Measurements from ENCODE around the gene SLBP.
"Not testable (repeated sequence)": the region's sequence is repeated elsewhere in the genome, so short reads cannot be mapped to it uniquely, and the experiment has no call there.

The SLBP gene

DNA sequence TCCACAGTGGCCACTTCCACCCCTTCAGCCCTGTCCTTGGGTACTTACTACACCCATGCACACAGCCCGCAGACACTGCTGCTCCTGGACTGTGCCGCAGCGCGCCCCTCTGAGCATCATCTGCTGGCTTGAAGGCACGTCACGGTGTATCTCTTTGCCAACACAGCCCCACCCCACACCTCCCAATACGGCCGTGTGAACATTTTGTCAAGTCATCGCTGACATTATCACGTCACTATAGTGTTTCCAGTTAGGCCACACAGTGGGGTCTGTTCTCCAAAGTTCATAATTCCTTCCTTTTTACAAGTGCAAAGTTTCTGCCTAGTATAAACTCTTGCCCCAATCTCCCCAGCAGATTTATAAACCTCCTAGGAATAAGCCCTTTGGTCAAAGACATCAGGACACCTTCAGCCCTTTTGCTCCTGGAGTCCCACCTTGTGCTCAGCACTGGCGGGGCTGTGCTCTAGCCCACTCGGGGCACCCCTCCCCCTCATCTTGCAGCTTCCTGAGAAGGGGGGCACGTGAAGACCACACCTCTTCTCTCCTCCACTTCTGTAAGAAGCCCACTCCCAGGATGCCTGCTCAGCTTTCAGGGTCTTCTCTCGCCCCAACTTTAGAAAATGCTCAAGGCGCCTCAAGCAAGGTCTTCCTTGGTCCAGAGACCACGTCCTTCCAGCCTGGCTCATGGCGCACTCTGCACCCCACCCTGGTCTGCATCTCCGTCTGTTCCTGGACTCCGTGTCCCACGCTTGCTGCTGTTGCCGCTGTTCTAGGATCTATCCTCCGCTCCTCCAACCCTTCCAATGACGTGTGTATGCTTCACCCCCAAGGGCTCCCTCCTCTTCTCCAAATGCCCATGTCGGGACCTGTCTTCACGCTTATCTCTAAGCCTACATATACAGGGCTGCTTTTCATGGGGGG, 35.3 kb downstream of the SLBP start:
- DNase-seq (ENCODE audit: low read depth, low spot score), result no peak

DNA sequence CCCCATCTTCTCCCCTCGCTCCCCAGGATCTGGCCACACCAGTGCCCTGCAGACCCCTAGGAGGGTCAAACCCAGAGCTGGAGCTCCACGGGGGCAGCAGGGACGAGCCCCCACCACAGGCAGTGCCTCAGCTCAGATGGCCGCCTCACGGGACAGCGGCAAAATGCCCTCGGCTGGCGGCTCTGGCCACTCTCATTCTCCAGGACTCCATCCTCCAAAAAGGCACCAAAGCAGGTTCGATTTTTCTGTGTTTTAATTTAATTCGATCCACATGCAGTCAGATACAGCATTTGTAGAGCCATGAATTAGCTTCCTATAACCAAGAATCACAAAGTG, 36.3 kb downstream of the SLBP start:
- no peak for DNase-seq (ENCODE audit: low read depth, low spot score)

DNA sequence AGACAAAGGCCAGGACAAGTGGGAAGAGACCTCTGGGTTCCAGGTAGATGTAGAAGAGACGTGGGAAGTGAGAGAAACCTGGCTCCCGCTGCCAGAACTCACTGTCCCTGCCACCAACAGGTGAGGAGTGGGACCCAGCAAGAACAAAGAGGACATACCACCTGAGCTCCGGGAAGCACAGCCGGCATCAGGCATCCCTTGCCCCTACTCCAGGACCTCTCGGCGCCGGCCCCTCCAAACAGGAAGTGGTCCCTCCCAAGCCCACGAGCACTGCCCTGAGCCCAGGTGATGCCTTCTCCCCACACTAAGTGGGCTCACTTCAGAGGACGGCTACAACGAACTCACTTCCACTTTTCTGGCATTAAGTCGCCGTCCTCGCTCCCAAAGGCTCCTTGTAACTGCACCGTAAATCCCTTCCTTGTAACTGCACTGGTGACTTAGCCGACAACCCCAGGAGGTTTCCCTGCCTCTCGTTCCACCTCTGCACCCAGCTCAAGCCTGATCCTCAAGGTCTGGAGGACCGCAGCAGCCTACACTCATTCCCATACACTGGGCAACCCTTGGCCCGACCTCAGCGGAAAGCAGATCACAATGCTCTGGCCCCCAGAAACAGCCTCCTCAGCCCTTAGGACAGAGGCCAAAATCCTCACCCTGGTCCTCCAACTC, 36.9 kb downstream of the SLBP start:
- no peak for DNase-seq (ENCODE audit: low read depth, low spot score)

DNA sequence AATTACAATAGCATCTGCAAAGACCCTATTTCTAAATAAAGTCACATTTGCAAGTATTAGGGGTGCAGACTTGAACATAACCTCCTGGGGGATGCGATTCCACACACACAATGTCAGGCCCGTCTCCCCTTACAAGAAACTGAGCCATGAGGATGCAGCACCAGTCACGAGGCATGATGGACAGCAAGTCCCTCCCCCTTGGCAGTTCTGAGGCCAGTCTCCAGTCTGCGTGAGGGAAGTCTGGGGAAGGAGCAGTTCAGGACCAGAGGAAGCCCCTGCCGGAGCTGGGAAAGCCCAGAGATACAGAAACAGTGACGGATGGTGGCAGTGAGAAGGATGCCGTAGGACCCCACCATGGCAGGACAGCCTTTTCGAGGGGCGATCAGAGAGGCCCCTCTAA, 37.4 kb downstream of the SLBP start:
- no peak for DNase-seq (ENCODE audit: low read depth, low spot score)

DNA sequence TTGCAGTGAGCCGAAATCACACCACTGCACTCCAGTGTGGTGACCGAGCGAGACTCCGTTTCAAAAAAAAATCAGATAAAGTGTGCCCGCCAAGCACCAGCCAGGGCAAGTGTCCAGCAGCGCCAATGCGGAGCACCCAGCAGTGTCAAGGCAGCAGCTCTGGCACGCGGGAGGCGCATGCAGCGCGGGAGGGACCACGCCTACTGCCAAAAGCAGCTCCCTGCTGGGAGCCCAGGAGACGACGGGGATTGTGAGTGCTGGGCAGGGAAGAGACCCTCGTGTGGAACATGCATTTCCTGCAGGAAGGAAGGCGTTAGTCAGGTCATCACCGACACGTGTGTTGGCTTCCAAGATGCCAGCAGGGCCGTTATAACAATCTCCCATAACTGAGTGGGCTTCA, 38.4 kb downstream of the SLBP start:
- DNase-seq (ENCODE audit: low read depth, low spot score), result no peak

DNA sequence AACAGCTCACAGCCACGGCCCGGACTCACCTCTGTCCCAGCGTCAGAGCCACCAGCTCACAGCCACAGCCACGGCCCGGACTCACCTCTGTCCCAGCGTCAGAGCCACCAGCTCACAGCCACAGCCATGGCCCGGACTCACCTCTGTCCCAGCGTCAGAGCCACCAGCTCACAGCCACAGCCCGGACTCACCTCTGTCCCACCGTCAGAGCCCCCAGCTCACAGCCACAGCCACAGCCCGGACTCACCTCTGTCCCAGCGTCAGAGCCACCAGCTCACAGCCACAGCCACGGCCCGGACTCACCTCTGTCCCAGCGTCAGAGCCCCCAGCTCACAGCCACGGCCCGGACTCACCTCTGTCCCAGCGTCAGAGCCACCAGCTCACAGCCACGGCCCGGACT, 41.1 kb downstream of the SLBP start:
- not testable (repeated sequence) for DNase-seq (ENCODE audit: low read depth, low spot score)

DNA sequence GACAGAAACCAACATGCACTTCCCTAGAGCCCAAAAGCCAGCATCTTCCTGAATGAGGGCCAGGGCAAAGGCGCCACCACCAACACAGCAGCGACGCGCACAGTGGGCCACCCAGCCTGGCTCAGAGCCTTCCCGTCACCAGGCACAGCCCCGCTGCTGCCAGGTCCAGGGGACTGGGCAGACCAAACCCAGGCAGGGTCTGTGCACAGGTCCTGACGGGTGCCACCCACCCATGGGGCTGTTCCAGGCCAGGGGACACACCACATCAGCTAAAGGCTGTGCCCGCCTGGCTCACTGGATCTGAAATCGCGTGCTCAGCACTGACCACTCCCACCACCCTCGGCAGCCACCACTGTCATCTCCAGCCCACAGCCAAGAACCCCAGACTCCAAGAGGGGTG, 41.8 kb downstream of the SLBP start:
- no peak for DNase-seq (ENCODE audit: low read depth, low spot score)

DNA sequence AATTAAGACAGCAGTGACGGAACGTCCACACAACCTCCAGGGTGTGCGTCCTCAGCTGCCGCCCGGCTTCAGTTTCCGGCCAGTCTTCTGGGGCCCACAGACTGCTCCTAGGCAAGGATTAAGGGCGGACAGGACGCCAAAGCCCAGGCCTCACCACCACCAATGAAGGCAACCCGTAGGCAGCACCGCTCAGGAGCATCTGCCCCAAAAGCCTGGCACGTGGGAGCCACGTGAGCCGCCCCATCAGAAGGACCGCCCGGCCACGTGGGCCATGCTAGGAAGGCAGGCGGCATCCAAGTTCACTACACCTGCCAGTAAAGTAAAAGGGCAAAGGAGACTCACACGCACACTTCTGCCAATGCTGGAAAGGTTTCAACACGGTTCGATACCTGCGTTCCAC, 42.3 kb downstream of the SLBP start:
- DNase-seq (ENCODE audit: low read depth, low spot score), result no peak

DNA sequence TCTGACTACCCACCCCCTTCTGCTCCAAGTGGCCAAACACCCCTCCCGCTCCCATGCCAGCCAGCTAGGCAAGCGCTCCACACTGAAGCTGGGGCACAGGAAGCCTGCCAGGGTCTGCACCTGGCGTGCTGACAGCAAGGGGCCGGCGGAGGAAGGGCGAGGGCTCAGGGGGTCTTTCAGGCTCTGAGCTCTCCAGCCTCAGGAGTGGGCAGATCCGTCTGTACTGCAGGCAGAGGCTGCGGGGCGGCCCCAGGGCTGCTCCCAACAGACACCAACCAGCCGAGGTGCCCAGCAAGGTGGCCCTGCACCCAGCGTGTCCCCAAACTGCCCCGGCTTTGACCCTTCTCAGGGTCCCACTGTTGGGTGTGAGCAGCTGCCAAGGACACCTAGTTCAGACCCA, 42.8 kb downstream of the SLBP start:
- no peak for DNase-seq (ENCODE audit: low read depth, low spot score)

DNA sequence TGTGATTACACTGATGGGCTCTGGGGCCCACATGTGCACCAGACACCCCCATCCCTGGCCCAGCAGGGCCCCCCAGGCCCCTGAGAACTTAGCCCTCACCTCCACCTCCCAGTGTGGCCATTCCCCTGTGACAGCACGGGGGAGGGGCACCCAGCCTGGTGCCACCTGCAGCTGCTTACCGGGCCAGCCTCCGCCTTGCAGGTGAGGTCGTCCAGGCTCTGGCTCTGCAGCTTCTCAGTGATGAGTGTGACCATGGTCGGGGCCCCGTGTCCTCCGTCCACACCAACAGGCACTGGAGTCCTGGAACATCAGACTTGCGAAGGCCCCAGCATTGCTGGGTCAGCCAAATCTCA, 43.7 kb downstream of the SLBP start:
- no peak for DNase-seq (ENCODE audit: low read depth, low spot score)

DNA sequence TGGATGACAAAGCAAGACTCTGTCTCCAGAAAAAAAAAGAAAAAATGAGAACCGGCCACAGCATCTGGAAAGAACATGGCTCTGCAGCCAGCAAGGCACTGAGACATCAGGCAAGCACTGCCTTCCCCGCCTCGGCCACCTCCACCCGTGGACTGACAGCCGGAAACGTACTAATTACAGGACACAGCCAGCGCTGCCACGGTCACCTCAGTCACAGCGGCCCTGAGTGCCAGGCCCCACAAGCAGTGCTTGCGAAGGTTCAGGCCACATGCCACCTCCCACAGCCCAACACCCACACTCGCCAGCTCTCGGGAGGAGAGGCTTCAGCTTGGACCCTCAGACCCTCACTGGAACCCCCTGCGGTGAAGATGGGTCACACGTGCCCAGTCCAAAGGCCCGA, 44.8 kb downstream of the SLBP start:
- no peak for DNase-seq (ENCODE audit: low read depth, low spot score)

DNA sequence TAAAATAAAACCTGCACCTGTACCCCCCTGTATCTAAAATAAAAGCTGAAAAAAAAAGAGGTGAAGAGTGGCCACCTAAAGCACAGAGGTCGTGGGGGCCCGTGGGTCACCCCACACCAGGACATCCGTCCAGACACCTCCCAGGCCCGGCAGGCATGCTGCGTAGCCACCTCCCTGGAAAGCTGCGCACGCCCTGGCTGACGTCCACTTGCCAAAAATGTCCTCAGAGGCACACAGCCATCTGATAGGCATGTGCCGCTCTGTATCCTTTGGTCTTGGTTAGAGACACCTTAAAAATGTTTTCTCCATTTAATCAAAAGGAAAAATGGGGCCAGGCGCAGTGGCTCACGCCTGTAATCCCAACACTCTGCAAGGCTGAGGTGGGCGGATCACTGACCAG, 45.7 kb downstream of the SLBP start:
- DNase-seq (ENCODE audit: low read depth, low spot score), result no peak

DNA sequence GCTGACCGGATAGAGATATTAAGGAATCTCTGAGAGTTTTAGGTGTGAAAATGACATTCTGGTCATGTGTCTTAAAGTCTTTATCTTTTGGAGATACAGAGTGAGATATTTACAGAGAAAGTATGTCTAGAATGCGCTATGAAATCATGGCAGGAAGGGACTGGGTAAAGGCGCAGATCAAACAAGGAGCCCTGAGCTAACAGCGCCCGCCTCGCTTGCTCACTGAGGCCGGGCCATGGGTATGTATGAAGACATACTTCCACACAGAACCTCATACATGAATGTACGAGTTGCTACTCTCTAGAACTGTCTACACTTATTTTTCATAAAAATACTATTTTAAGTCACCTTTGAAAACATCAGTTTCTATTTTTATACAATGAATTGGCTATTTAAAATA, 48.0 kb downstream of the SLBP start:
- no peak for DNase-seq (ENCODE audit: low read depth, low spot score)

DNA sequence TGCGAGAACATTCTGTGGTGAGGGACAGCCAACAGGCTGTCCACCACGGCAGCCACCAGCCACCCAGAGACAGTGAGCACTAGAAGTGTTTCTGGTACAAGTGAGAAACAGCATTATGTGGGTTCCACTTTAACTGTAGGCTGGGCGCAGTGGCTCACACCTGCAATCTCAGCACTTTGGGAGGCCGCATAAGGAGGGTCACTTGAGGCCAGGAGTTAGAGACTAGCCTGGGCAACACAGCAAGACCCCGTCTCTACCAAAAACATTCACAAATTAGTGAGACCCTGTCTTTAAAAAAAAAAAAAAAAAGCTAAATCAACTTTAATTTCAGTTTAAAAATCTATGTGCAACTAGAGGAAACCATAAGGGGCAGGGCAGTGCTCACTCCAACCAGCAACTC, 48.6 kb downstream of the SLBP start:
- no peak for DNase-seq (ENCODE audit: low read depth, low spot score)

DNA sequence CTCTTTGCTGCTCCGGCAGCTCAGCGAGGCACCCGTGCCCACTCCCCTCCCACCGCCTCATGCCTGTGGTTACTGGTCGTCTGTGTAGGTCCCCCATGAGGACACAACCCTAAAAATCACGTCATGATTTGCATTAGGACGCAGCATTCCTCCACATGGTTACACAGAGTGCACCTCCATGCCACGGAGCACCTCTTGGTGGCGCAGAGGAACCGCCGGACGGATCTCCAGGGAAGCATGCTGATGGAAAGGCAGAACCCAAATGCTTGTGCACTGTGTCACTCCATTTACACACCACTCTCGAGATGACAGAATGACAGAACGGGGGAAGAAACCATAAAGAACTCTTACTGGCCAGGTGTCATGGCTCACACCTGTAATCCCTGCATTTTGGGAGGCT, 50.4 kb downstream of the SLBP start:
- DNase-seq (ENCODE audit: low read depth, low spot score), result no peak

DNA sequence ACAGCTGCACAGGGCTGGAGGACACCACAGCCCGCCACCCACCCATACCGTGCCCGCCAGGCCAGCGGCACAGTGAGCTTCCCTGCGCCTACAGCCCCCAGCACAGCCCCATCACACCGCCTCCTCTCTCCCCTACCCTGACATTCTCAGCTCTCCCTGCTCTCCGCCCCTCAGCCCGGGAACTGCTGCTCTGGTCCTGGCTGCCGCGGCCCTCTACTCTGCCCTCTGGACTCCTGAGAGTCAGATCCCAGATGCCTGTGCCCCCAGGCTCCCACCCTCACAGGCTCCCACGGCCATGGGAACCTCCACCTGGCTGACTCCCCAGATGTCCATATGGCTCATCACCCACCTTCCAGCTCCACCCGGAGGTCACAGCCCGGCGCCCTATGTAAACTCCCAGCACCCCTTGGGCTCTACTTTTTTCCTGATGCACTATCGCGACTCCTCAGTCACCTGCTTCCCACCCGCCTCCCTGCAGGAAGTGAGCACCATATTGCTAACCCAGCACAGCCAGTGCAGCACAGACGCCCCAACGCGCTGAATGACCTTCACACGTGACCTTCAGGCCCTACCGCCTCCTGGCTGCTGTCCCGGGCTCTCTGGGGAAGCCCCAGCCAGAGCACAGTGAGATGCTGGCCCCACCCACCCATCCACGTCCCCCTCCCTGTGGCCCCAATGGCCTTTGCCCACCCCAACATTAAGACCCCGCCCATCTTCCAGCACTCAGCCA, 51.0 kb downstream of the SLBP start:
- DNase-seq (ENCODE audit: low read depth, low spot score), result no peak

DNA sequence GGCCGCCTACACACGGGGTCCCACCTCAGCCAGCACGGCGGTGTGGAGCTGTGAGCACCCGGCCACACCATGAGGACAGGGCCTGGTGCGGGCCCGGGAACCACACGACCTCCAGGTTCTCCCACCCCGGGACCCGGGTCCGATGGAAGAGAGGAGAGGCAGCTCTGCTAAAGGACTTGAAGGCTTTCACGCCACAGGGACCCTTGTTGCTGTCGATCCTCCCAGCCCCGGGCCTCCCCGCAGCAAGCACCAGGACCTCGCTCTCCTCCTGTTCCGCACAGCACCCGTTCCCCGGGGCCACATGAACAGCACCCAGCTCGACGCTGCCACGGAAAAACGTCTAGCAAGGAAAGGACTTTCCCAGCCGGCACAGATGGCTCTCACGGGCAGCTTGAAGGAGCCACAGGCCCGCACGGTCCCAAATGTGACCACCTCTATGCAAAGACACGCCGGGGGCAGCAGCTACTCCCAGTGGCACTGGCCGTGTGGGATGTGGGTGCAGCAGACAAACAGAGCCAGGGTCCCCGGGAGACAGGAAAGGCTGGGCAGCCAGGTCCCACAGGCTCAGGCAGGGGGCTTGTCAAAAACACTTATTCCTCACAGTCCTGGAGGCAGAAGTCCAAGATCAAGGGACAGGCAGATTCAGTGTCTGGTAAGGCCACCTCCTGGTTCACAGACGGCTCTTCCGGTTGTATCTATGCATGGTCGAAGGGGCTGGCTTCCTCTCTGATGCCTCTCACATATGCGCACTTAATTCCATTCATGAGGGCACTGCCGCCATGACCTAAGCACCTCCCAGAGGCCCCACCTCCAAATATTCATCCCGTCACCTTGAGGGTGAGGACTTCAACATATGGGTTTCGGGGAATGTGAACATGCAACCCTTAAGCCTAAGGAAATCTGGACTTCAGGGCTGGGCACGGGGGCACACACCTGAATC, 52.7 kb downstream of the SLBP start:
- no peak for DNase-seq (ENCODE audit: low read depth, low spot score)

DNA sequence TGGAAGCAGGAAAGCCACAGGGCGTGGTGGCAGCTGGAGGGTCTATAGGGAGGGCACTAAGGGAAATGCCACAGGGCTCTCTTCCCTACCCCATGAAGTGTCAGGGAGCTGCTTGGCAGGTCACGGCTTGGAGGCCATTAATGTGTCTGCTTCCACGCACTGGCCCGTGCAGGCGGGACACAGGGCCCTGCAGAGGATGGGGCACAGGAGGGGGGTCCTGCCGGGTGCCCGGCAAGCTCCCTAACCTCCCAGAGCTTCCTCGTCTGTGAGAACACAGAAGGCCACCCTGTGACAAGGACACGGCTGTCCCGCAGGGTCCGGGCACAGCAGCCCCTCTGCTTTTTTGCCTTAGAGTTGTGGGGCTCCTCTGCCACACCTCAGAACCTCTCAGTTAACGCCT, 53.5 kb downstream of the SLBP start:
- DNase-seq (ENCODE audit: low read depth, low spot score), result no peak

DNA sequence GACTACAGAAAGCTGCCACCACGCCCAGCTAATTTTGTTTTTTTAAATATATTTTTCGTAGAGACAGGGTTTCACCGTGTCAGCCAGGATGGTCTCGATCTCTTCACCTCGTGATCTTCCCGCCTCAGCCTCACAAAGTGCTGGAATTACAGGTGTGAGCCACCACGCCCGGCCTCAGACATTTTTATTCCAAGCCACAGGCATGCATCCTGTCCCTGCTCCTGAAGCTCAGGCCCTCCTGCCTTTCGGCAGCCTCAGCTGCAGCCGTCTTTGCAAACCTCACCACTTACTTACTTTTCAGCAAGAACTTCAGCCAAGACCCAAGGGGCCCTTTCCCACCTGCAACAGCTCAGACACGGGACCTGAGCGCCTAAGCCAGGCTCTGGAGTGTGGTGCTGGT, 54.0 kb downstream of the SLBP start:
- DNase-seq (ENCODE audit: low read depth, low spot score), result no peak

DNA sequence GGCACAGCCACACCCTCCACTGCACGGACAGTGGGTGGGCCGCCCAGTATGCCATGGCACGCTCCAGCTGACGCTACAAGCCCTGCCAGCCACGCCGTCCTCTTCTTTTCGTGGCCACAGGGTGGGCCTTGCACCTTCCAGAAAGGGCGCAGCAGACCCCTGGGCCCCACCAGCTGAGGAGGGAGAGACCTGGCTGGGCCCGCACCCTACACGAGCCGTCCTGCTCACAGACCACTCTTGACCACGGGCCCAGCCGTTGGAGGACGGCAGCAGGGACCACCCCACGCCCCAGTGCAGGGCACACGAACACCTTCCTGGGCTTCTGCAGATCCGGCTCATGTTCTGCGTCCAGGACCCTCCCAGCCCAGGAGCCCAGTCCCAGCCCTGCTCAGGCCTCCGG, 55.1 kb downstream of the SLBP start:
- no peak for DNase-seq (ENCODE audit: low read depth, low spot score)

DNA sequence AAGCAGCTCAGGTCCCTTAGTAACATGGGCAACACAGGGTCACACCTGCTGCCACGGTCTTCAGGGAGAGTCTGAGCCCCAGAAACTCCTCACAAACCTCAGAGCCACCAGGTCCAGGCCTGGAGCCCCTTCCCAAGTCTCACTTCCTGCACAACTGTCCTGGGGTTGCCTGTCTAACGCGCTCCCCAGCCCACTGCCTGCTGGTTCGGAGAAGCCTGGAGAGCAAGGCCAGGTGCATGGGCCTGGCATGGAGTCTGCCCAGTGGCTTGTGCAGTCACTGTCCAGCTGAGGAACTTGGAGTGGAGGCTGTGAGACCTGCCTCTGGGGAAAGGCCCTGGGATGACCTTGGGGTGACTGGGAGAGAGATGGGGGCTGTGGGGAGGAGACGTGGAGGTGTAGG, 56.0 kb downstream of the SLBP start:
- DNase-seq (ENCODE audit: low read depth, low spot score), result no peak

DNA sequence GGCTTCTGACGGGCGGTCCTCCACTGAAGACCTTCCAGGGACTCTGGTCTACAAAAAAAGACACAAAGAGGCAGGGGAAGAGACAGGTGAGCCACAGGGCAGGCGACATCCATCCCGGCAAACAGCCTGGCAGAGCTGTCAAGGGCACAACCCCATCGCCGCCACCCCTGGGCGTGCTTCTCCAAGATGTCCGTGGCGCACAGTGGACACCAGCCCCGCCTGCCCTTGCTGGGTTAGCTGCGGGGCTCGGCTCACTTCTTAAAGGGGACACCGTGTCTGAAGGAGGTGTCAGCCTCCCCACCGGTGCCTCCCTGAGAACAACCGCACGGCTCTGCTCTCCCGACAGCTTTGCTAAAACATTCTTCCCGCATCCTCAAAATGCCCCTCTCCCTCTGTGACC, 56.4 kb downstream of the SLBP start:
- DNase-seq (ENCODE audit: low read depth, low spot score), result no peak
